Right cardiac atrium (tissue), 5 donors: Measurements from ENCODE around the gene ASTN2. TPM values are rescaled to one million over a fixed set of nuclear protein-coding genes. Genes with fewer than 3 reads are reported as not detected.

ENCODE experiments used
- ATAC-seq, 2 donors: fragments of 200-7000 bp; cut with Tn5 transposase; one replicate each; pipeline versions ENCODE4 v1.8.0 to v1.9.1; 2020; ENCODE audit warnings: moderate library complexity in 2 of 2, mild to moderate bottlenecking in 1 of 2
- DNase-seq, 3 donors: peaks; one replicate each; pipeline ENCODE4 v3.0.0-alpha.2; 2020
- H3K27ac ChIP-seq: one replicate; pipeline ENCODE4 v1.5.1; 2013; ENCODE audit warnings: mild to moderate bottlenecking, low read length, control low read depth, moderate library complexity
- H3K27me3 ChIP-seq: one replicate; pipeline ENCODE4 v1.6.1; 2013; ENCODE audit not compliant: control insufficient read depth, insufficient read depth
- H3K4me1 ChIP-seq: one replicate; pipeline ENCODE4 v1.6.1; 2013; ENCODE audit warnings: low read length; ENCODE audit not compliant: control insufficient read depth, insufficient read depth
- H3K4me3 ChIP-seq: one replicate; pipeline ENCODE4 v1.5.1; 2013; ENCODE audit warnings: low read length, control low read depth
- H3K9me3 ChIP-seq: one replicate; pipeline ENCODE4 v1.6.1; 2013; ENCODE audit warnings: low read length; ENCODE audit not compliant: control insufficient read depth
- WGBS: extraction: QIAGEN DNeasy Blood & Tissue Kit; methylation state at CpG from one replicate; pipeline ENCODE4 v1.1.7; 2013; 5-methylcytosine and 5-hydroxymethylcytosine counted together
- intact Hi-C, 4 donors: fragments of 100-400 bp; cut with DNase I; formaldehyde crosslinking; loops; one replicate each; pipeline versions ENCODE4 v1.11.0 to v1.14.0; 2022 to 2023
- polyA plus RNA-seq: library from polyadenylated mRNA; stranded (reverse); fragments of 200-250 nt; gene quantifications from one replicate; pipeline ENCODE4 v1.2.3, GENCODE V29; 2013
- total RNA-seq, 4 donors: library from RNA; stranded (reverse); fragmentation: NEBNext Ultra II Directional; extraction: Animal tissue kit (Norgen Biotek cat#: 25700); gene quantifications; one replicate each; pipeline ENCODE4 v1.2.1, GENCODE V29; 2021
- donor health status: healthy with polysubstance abuse.
- donor health status: DM: no; HTN: yes; CAD: no.
- donor health status: DM: no; HTN: no; CAD: no.
- donor health status: DM: no; HTN: yes; CAD: no; lungs with severe emphysema.
- donor health status: DM: yes; HTN: yes; CAD: no.

Gene ASTN2
- total and polyA plus RNA-seq, 5 donors = 18.1 to 79.3 (median 59.8) TPM

DNA sequence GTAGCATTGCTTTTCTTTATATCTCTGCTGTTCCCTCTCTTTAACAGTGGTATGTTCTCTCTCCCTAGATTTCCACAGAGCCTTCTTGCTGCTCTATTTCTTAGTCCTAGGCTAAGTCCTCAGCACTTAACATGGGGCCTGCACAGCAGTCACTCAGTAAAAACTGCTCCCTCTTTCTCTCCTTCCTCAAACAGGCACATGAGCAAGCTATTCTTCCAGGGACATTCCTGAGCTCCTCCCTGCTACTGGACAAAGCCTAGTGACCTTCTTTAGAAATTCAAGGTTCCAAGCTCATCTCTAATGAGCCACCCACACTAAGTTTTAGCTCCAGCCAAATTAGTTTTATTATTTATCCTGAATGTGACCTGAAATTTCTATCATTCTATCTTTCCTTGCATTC lies 688.3 kb downstream of the ASTN2 start:
- no peak overlapping the region for H3K4me3 ChIP-seq
- no peak overlapping the region for H3K27ac ChIP-seq
- H3K27me3 ChIP-seq = no peaks in the 10 kb centered on the region
- no peaks in the 10 kb centered on the region for H3K9me3 ChIP-seq
- no peaks in the 10 kb centered on the region for H3K4me1 ChIP-seq
- no peak for DNase-seq
- ATAC-seq = no peak
- intact Hi-C loops = no loop called here

DNA sequence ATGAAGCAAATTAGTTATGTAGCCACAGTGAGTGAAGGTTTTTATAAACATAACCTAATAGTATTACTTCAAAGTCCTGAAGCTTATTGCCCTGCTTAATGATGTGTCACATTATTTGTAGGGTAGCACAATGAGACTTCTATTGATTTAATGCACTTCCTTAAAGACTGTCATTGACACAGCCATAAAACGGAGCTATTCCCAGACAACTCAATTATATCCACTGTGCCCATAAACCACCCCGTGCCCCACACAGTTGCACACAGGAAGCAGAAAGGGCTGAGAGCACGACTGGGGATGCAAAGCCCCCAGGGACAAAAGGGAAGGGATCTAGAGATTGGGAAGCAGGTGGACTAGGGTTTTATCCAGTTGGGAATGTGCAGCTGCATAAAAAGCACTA lies 690.7 kb downstream of the ASTN2 start:
- Histone ChIP-seq H3K4me1 (no peaks in the 10 kb centered on the region), H3K27me3 (no peaks in the 10 kb centered on the region), H3K27ac (no peak overlapping the region), H3K9me3 (no peaks in the 10 kb centered on the region), H3K4me3 (no peak overlapping the region)
- DNase-seq (no peak), ATAC-seq (no peak)
- WGBS = 58% methylated on average over 3 of the region's 3 CpGs
- intact Hi-C loops = no loop called here

DNA sequence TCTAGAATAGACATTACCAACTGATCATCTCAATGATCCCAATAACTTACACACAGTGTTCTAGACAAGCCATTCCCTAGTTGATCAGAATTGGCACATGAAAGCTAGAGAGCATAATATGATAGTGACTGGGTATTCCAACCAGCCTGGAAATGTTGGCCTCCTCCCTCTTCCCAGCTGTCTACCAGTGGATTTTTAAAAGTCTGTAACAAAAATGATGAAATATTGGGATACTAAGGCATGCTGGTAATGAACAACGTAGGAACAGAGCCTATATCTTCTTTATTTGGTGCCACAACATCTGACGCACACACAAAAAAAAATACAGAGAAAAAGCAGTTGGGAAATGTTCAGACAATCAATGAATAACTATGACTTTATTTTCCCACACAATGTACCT lies 692.9 kb downstream of the ASTN2 start:
- no peak overlapping the region for H3K27ac ChIP-seq
- DNase-seq = no peak
- no peak for ATAC-seq
- intact Hi-C loops = no loop called here
- no peaks in the 10 kb centered on the region for H3K4me1 ChIP-seq
- no peaks in the 10 kb centered on the region for H3K9me3 ChIP-seq
- 57% methylated on average over 2 of the region's 2 CpGs for WGBS
- no peak overlapping the region for H3K4me3 ChIP-seq
- no peaks in the 10 kb centered on the region for H3K27me3 ChIP-seq

- Histone ChIP-seq H3K27me3 (no peaks in the 10 kb centered on the region), H3K9me3 (no peaks in the 10 kb centered on the region), H3K27ac (no peak overlapping the region), H3K4me1 (no peaks in the 10 kb centered on the region), H3K4me3 (no peak overlapping the region)
- ATAC-seq = no peak
- no peak for DNase-seq
- intact Hi-C loops = no loop called here
- WGBS = 95% methylated on average over 3 of the region's 3 CpGs
Measured at GRCh38 chr9:116721411-116721810, 693.4 kb downstream of the ASTN2 start.

- DNase-seq (no peak), ATAC-seq (no peak)
- no peaks in the 10 kb centered on the region for H3K27me3 ChIP-seq
- intact Hi-C loops = no loop called here
- no peak overlapping the region for H3K4me3 ChIP-seq
- 70% methylated on average over 2 of the region's 2 CpGs for WGBS
- no peaks in the 10 kb centered on the region for H3K4me1 ChIP-seq
- H3K27ac ChIP-seq = no peak overlapping the region
- H3K9me3 ChIP-seq = no peaks in the 10 kb centered on the region
Measured at GRCh38 chr9:116720111-116720510, 694.7 kb downstream of the ASTN2 start.

DNA sequence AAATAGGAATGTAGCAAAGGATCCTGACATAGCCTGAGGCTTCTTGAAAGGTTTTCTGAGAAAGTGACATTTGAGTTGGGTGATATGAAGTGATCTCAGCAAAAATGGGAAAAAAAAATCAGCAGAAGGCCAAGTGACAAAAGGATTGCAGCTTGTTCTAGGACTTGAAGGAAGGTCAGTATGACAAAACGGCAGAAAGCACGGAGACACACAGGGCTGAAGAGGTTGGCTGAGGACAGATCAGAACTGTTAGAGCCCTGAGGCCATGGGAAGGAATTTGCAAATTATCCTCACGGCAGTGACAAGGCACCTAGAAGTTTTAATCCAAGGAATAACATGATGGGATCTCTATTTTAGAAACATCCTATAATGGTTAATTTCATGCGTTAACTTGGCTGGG lies 696.7 kb downstream of the ASTN2 start:
- Histone ChIP-seq H3K4me1 (no peaks in the 10 kb centered on the region), H3K27ac (no peak overlapping the region), H3K27me3 (no peaks in the 10 kb centered on the region), H3K9me3 (no peaks in the 10 kb centered on the region), H3K4me3 (no peak overlapping the region)
- ATAC-seq = no peak
- no peak for DNase-seq
- 86% methylated on average over 4 of the region's 4 CpGs for WGBS
- intact Hi-C loops = no loop called here

DNA sequence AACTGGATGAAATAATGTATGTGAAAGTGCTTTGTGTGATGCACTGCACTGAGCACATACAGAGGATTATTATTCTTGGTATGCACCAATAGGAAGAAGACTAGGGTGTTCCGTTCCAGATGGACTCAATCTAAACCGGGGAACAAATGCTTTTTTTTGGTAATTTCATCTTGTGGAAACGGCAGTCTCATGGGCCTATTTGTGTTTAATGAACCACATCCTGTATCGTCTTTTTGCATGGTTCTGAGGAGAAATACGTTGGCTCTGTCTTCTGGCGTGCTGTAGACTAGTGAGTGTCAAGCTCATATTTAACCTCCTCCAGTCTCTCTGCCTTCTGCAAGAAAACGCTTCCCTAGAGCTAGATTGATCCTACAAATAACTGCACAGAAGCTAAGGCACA lies 697.7 kb downstream of the ASTN2 start:
- ATAC-seq = no peak
- WGBS = 36% methylated on average over 7 of the region's 7 CpGs
- no peaks in the 10 kb centered on the region for H3K27me3 ChIP-seq
- H3K27ac ChIP-seq = no peak overlapping the region
- no peaks in the 10 kb centered on the region for H3K9me3 ChIP-seq
- intact Hi-C loops = no loop called here
- no peaks in the 10 kb centered on the region for H3K4me1 ChIP-seq
- H3K4me3 ChIP-seq = no peak overlapping the region
- DNase-seq = no peak

GRCh38 chr9:116716438-116716837 lies 698.4 kb downstream of the ASTN2 start:
- no peaks in the 10 kb centered on the region for H3K9me3 ChIP-seq
- no peak overlapping the region for H3K27ac ChIP-seq
- no peak for ATAC-seq
- H3K4me3 ChIP-seq = no peak overlapping the region
- no peaks in the 10 kb centered on the region for H3K4me1 ChIP-seq
- no peak for DNase-seq
- no peaks in the 10 kb centered on the region for H3K27me3 ChIP-seq
- intact Hi-C loops = no loop called here

DNA sequence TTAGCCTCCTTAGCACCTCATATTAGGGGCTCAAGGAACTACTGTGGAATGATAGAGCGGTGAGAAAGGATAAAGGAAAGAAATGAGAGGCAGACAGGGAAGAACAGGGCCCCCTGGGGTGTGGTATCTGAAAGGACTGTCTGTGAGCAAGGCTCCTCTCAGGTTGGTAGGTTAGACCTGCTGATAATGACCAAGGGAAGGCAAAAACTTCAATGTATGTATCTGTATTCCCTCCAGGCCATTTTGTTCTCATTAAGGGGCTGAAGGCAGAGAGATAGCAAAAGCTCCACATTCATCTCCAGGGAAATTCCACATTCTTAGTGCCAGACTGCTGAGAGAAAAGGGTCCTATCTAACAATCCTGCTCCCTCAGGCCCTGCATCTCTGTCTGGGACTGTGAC lies 699.1 kb downstream of the ASTN2 start:
- DNase-seq = no peak
- no peak overlapping the region for H3K27ac ChIP-seq
- H3K4me1 ChIP-seq = no peaks in the 10 kb centered on the region
- no peak overlapping the region for H3K4me3 ChIP-seq
- ATAC-seq = no peak
- no peaks in the 10 kb centered on the region for H3K9me3 ChIP-seq
- intact Hi-C loops = no loop called here
- 93% methylated on average over 1 of the region's 1 CpG for WGBS
- H3K27me3 ChIP-seq = no peaks in the 10 kb centered on the region

GRCh38 chr9:116713271-116713670 lies 701.6 kb downstream of the ASTN2 start:
- ATAC-seq = no peak
- Histone ChIP-seq H3K4me3 (no peak overlapping the region), H3K9me3 (no peaks in the 10 kb centered on the region), H3K4me1 (no peaks in the 10 kb centered on the region), H3K27me3 (no peaks in the 10 kb centered on the region), H3K27ac (no peak overlapping the region)
- 78% methylated on average over 4 of the region's 4 CpGs for WGBS
- DNase-seq = no peak
- intact Hi-C loops = no loop called here

DNA sequence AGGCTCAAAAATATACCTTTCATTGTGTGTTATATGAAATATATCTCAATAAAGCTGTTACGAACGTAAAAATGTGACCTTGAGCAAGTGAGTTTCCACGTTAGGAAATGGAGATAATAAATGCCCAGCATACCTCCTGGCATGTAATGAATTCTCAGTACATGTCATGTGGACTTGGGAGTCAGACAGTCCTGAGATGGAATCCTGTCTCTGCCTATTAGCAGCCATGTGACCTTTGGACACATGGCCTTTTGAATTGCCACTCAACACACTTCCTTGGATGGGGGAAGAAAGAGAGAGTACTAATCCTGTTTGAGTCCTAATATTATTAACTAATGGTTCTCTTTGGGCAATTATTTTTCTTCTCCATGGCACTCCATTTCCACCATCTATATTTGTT lies 702.1 kb downstream of the ASTN2 start:
- no peak for ATAC-seq
- WGBS = 79% methylated on average over 3 of the region's 3 CpGs
- intact Hi-C loops = no loop called here

More for the DNA sequence above, 702.1 kb downstream of the ASTN2 start:
- Histone ChIP-seq H3K9me3 (no peaks in the 10 kb centered on the region), H3K27me3 (no peaks in the 10 kb centered on the region), H3K4me3 (no peak overlapping the region), H3K4me1 (no peaks in the 10 kb centered on the region), H3K27ac (no peak overlapping the region)
- DNase-seq = no peak
